ENCODE data around the gene INPP5K.
"Not testable (repeated sequence)": the region's sequence is repeated elsewhere in the genome, so short reads cannot be mapped to it uniquely, and the experiment has no call there.

INPP5K gene

GRCh38 chr17:1526876-1527275 lies 10.5 kb upstream of the INPP5K start:
- not testable (repeated sequence) for H3K4me1 ChIP-seq (ENCODE audit: control insufficient read depth, low read depth, low read length); H3K9ac ChIP-seq (ENCODE audit: low read length); H2BK120ac ChIP-seq (ENCODE audit: low read depth, low read length); H3K36me3 ChIP-seq (ENCODE audit: control insufficient read depth, insufficient read depth, low read length); H3K18ac ChIP-seq (ENCODE audit: low read length); DNase-seq; H3K23ac ChIP-seq (ENCODE audit: low read length); H2AK5ac ChIP-seq (ENCODE audit: low read length); H4K5ac ChIP-seq (ENCODE audit: low read length); H3K27ac ChIP-seq (ENCODE audit: low read depth, low read length); H3K4me2 ChIP-seq (ENCODE audit: low read length); H3K79me1 ChIP-seq (ENCODE audit: low read length); H3K27me3 ChIP-seq (ENCODE audit: insufficient read depth, low read length, poor library complexity); H3K4me3 ChIP-seq (ENCODE audit: low read length); H3K56ac ChIP-seq (ENCODE audit: low read length); H3K79me2 ChIP-seq (ENCODE audit: control insufficient read depth, insufficient read depth, low read length); H2BK15ac ChIP-seq (replicated peaks; ENCODE audit: low read depth); H3K4ac ChIP-seq (ENCODE audit: low read depth, low read length); H2BK5ac ChIP-seq (ENCODE audit: low read length); H4K8ac ChIP-seq (ENCODE audit: low read depth, low read length)
- WGBS (ENCODE audit: extremely low coverage, insufficient coverage, low lambda C conversion rate): no CpG with 5 or more reads among the region's 4 CpGs

GRCh38 chr17:1522626-1523025 lies 6.2 kb upstream of the INPP5K start:
- H4K5ac ChIP-seq (ENCODE audit: low read length): no peak overlapping the region
- no peak overlapping the region for H2BK15ac ChIP-seq (replicated peaks; ENCODE audit: low read depth)
- WGBS (ENCODE audit: extremely low coverage, insufficient coverage, low lambda C conversion rate): no CpG with 5 or more reads among the region's 5 CpGs
- no peak overlapping the region for H3K23ac ChIP-seq (ENCODE audit: low read length)
- no peaks in the 10 kb centered on the region for H3K79me2 ChIP-seq (ENCODE audit: control insufficient read depth, insufficient read depth, low read length)
- H2AK5ac ChIP-seq (ENCODE audit: low read length): no peak overlapping the region
- H3K27ac ChIP-seq (ENCODE audit: low read depth, low read length): no peak overlapping the region
- no peak overlapping the region for H2BK120ac ChIP-seq (ENCODE audit: low read depth, low read length)
- H3K56ac ChIP-seq (ENCODE audit: low read length): no peak overlapping the region
- no peak overlapping the region for H3K18ac ChIP-seq (ENCODE audit: low read length)
- no peak overlapping the region for H3K9ac ChIP-seq (ENCODE audit: low read length)
- H3K27me3 ChIP-seq (ENCODE audit: insufficient read depth, low read length, poor library complexity): no peaks in the 10 kb centered on the region
- H3K4me2 ChIP-seq (ENCODE audit: low read length): no peak overlapping the region
- no peak overlapping the region for H4K8ac ChIP-seq (ENCODE audit: low read depth, low read length)
- no peaks in the 10 kb centered on the region for H3K4me1 ChIP-seq (ENCODE audit: control insufficient read depth, low read depth, low read length)
- no peak overlapping the region for H3K4me3 ChIP-seq (ENCODE audit: low read length)
- H3K79me1 ChIP-seq (ENCODE audit: low read length): no peaks in the 10 kb centered on the region
- no peak overlapping the region for H2BK5ac ChIP-seq (ENCODE audit: low read length)
- H3K4ac ChIP-seq (ENCODE audit: low read depth, low read length): no peak overlapping the region
- H3K36me3 ChIP-seq (ENCODE audit: control insufficient read depth, insufficient read depth, low read length): no peaks in the 10 kb centered on the region
- DNase-seq: no peak

GRCh38 chr17:1521086-1521640 lies 4.8 kb upstream of the INPP5K start:
- no peaks in the 10 kb centered on the region for H3K27me3 ChIP-seq (ENCODE audit: insufficient read depth, low read length, poor library complexity)
- H3K18ac ChIP-seq (ENCODE audit: low read length): no peak overlapping the region
- no peak overlapping the region for H3K9ac ChIP-seq (ENCODE audit: low read length)
- DNase-seq: no peak
- no peak overlapping the region for H3K4me2 ChIP-seq (ENCODE audit: low read length)
- H3K79me2 ChIP-seq (ENCODE audit: control insufficient read depth, insufficient read depth, low read length): no peaks in the 10 kb centered on the region
- H3K56ac ChIP-seq (ENCODE audit: low read length): no peak overlapping the region
- H3K4me3 ChIP-seq (ENCODE audit: low read length): no peak overlapping the region
- H3K27ac ChIP-seq (ENCODE audit: low read depth, low read length): no peak overlapping the region
- no CpG with 5 or more reads among the region's 10 CpGs for WGBS (ENCODE audit: extremely low coverage, insufficient coverage, low lambda C conversion rate)
- no peak overlapping the region for H4K8ac ChIP-seq (ENCODE audit: low read depth, low read length)
- no peak overlapping the region for H2BK120ac ChIP-seq (ENCODE audit: low read depth, low read length)
- no peak overlapping the region for H2BK15ac ChIP-seq (replicated peaks; ENCODE audit: low read depth)
- no peak overlapping the region for H4K5ac ChIP-seq (ENCODE audit: low read length)
- H3K23ac ChIP-seq (ENCODE audit: low read length): no peak overlapping the region
- H3K4ac ChIP-seq (ENCODE audit: low read depth, low read length): no peak overlapping the region
- H2BK5ac ChIP-seq (ENCODE audit: low read length): no peak overlapping the region
- peaks cover under 1% of the 10 kb centered on the region for H3K79me1 ChIP-seq (ENCODE audit: low read length)
- H3K36me3 ChIP-seq (ENCODE audit: control insufficient read depth, insufficient read depth, low read length): no peaks in the 10 kb centered on the region
- H3K4me1 ChIP-seq (ENCODE audit: control insufficient read depth, low read depth, low read length): no peaks in the 10 kb centered on the region
- no peak overlapping the region for H2AK5ac ChIP-seq (ENCODE audit: low read length)

- Histone ChIP-seq H3K27me3 (ENCODE audit: insufficient read depth, low read length, poor library complexity) (no peaks in the 10 kb centered on the region), H3K27ac (ENCODE audit: low read depth, low read length) (no peak overlapping the region), H3K4me2 (ENCODE audit: low read length) (no peak overlapping the region), H4K8ac (ENCODE audit: low read depth, low read length) (no peak overlapping the region), H2AK5ac (ENCODE audit: low read length) (no peak overlapping the region), H4K5ac (ENCODE audit: low read length) (no peak overlapping the region), H3K79me1 (ENCODE audit: low read length) (peaks cover 2% of the 10 kb centered on the region), H2BK120ac (ENCODE audit: low read depth, low read length) (no peak overlapping the region), H3K56ac (ENCODE audit: low read length) (no peak overlapping the region), H3K23ac (ENCODE audit: low read length) (no peak overlapping the region), H3K9ac (ENCODE audit: low read length) (no peak overlapping the region), H3K36me3 (ENCODE audit: control insufficient read depth, insufficient read depth, low read length) (no peaks in the 10 kb centered on the region), H2BK15ac (replicated peaks; ENCODE audit: low read depth) (no peak overlapping the region), H3K4ac (ENCODE audit: low read depth, low read length) (no peak overlapping the region), H3K4me1 (ENCODE audit: control insufficient read depth, low read depth, low read length) (peaks cover 1% of the 10 kb centered on the region), H2BK5ac (ENCODE audit: low read length) (no peak overlapping the region), H3K4me3 (ENCODE audit: low read length) (no peak overlapping the region), H3K79me2 (ENCODE audit: control insufficient read depth, insufficient read depth, low read length) (no peaks in the 10 kb centered on the region), H3K18ac (ENCODE audit: low read length) (no peak overlapping the region)
- no CpG with 5 or more reads among the region's 7 CpGs for whole genome bisulfite sequencing (ENCODE audit: extremely low coverage, insufficient coverage, low lambda C conversion rate)
- DNase-seq: no peak
Measured at GRCh38 chr17:1519678-1520077, 3.3 kb upstream of the INPP5K start.

- no CpG with 5 or more reads among the region's 2 CpGs for WGBS (ENCODE audit: extremely low coverage, insufficient coverage, low lambda C conversion rate)
- no peak for DNase-seq
- Histone ChIP-seq H3K27ac (ENCODE audit: low read depth, low read length) (no peak overlapping the region), H3K4me3 (ENCODE audit: low read length) (no peak overlapping the region), H3K36me3 (ENCODE audit: control insufficient read depth, insufficient read depth, low read length) (no peaks in the 10 kb centered on the region), H3K9ac (ENCODE audit: low read length) (no peak overlapping the region), H2BK15ac (replicated peaks; ENCODE audit: low read depth) (no peak overlapping the region), H3K4me2 (ENCODE audit: low read length) (no peak overlapping the region), H2AK5ac (ENCODE audit: low read length) (no peak overlapping the region), H3K27me3 (ENCODE audit: insufficient read depth, low read length, poor library complexity) (no peaks in the 10 kb centered on the region), H2BK120ac (ENCODE audit: low read depth, low read length) (no peak overlapping the region), H4K5ac (ENCODE audit: low read length) (no peak overlapping the region), H3K18ac (ENCODE audit: low read length) (no peak overlapping the region), H3K4me1 (ENCODE audit: control insufficient read depth, low read depth, low read length) (peaks cover 1% of the 10 kb centered on the region), H3K79me1 (ENCODE audit: low read length) (peaks cover 2% of the 10 kb centered on the region), H2BK5ac (ENCODE audit: low read length) (no peak overlapping the region), H3K23ac (ENCODE audit: low read length) (no peak overlapping the region), H4K8ac (ENCODE audit: low read depth, low read length) (no peak overlapping the region), H3K56ac (ENCODE audit: low read length) (no peak overlapping the region), H3K79me2 (ENCODE audit: control insufficient read depth, insufficient read depth, low read length) (no peaks in the 10 kb centered on the region), H3K4ac (ENCODE audit: low read depth, low read length) (no peak overlapping the region)
Measured at GRCh38 chr17:1518410-1518809, 2.0 kb upstream of the INPP5K start.

Data from mesendoderm (in vitro differentiated cells).